Trophoblast cell (in vitro differentiated cells and primary cell): ENCODE data around the gene OGDHL.

ENCODE experiments used
- DNase-seq, 2 donors: peaks; one replicate each; pipeline ENCODE4 v3.0.0-alpha.2; 2016
- H2AFZ ChIP-seq: 2 replicates; pipeline ENCODE4 v1.6.1; 2013; ENCODE audit warnings: low read length, moderate library complexity, mild to moderate bottlenecking; ENCODE audit not compliant: insufficient read depth, poor library complexity
- H2AK5ac ChIP-seq: 2 replicates; pipeline ENCODE4 v1.6.1; 2013; ENCODE audit warnings: mild to moderate bottlenecking, low read length
- H2BK120ac ChIP-seq: 2 replicates; pipeline ENCODE4 v1.6.1; 2013; ENCODE audit warnings: low read length, mild to moderate bottlenecking, moderate library complexity; ENCODE audit not compliant: insufficient read depth, poor library complexity
- H2BK12ac ChIP-seq: 2 replicates; pipeline ENCODE4 v1.6.1; 2013; ENCODE audit warnings: mild to moderate bottlenecking, low read length, moderate library complexity
- H2BK5ac ChIP-seq: 2 replicates; pipeline ENCODE4 v1.6.1; 2013; ENCODE audit warnings: low read length, low read depth, moderate library complexity, mild to moderate bottlenecking; ENCODE audit not compliant: poor library complexity
- H3K14ac ChIP-seq: 2 replicates; pipeline ENCODE4 v1.6.1; 2013; ENCODE audit warnings: mild to moderate bottlenecking, low read length
- H3K18ac ChIP-seq: 2 replicates; pipeline ENCODE4 v1.6.1; 2013; ENCODE audit warnings: mild to moderate bottlenecking, low read length
- H3K23ac ChIP-seq: 2 replicates; pipeline ENCODE4 v1.6.1; 2013; ENCODE audit warnings: low read length
- H3K27ac ChIP-seq: 2 replicates; pipeline ENCODE4 v1.5.1; 2013; ENCODE audit warnings: low read depth, mild to moderate bottlenecking, inconsistent platforms, low read length, moderate library complexity
- H3K27me3 ChIP-seq: 2 replicates; pipeline ENCODE4 v1.6.1; 2013; ENCODE audit warnings: inconsistent platforms, mild to moderate bottlenecking, low read length, moderate library complexity; ENCODE audit not compliant: insufficient read depth
- H3K36me3 ChIP-seq, 2 experiments: 1 replicate in 1 of 2; 2 replicates in 1 of 2; pipeline ENCODE4 v1.6.1; 2013; ENCODE audit warnings: low read length in 2 of 2, mild to moderate bottlenecking in 2 of 2, moderate library complexity in 1 of 2; ENCODE audit not compliant: insufficient read depth in 2 of 2, control insufficient read depth in 1 of 2
- H3K4ac ChIP-seq: 2 replicates; pipeline ENCODE4 v1.6.1; 2013; ENCODE audit warnings: low read depth, mild to moderate bottlenecking, low read length, moderate library complexity
- H3K4me1 ChIP-seq, 2 experiments: 1 replicate in 1 of 2; 2 replicates in 1 of 2; pipeline ENCODE4 v1.6.1; 2013; ENCODE audit warnings: low read length in 2 of 2, mild to moderate bottlenecking in 2 of 2, moderate library complexity in 1 of 2; ENCODE audit not compliant: insufficient read depth in 2 of 2, control insufficient read depth in 1 of 2
- H3K4me2 ChIP-seq: 2 replicates; pipeline ENCODE4 v1.6.1; 2013; ENCODE audit warnings: inconsistent platforms, mild to moderate bottlenecking, low read length, moderate library complexity
- H3K4me3 ChIP-seq: 2 replicates; pipeline ENCODE4 v1.5.1; 2013; ENCODE audit warnings: mild to moderate bottlenecking, low read depth, low read length, inconsistent platforms
- H3K79me1 ChIP-seq: one replicate; pipeline ENCODE4 v1.6.1; 2013; ENCODE audit warnings: low read length
- H3K79me2 ChIP-seq: 2 replicates; pipeline ENCODE4 v1.6.1; 2013; ENCODE audit warnings: low read length, mild to moderate bottlenecking; ENCODE audit not compliant: control insufficient read depth, insufficient read depth, poor library complexity
- H3K9ac ChIP-seq: 2 replicates; pipeline ENCODE4 v1.6.1; 2013; ENCODE audit warnings: mild to moderate bottlenecking, low read length
- H3K9me3 ChIP-seq: 2 replicates; pipeline ENCODE4 v1.6.1; 2013; ENCODE audit warnings: low read depth, mild to moderate bottlenecking, control low read depth, inconsistent platforms, low read length; ENCODE audit not compliant: insufficient read depth
- H4K12ac ChIP-seq: 2 replicates; pipeline ENCODE4 v1.6.1; 2013; ENCODE audit warnings: low read depth, mild to moderate bottlenecking, low read length, moderate library complexity
- H4K8ac ChIP-seq: 2 replicates; pipeline ENCODE4 v1.6.1; 2013; ENCODE audit warnings: low read depth, mild to moderate bottlenecking, low read length, moderate library complexity
- H4K91ac ChIP-seq: one replicate; pipeline ENCODE4 v1.6.1; 2013; ENCODE audit warnings: low read depth, mild to moderate bottlenecking, low read length, moderate library complexity
- WGBS: extraction: QIAGEN DNeasy Blood & Tissue Kit; methylation state at CpG from one replicate; pipeline ENCODE4 v1.1.7; 2013; ENCODE audit warnings: missing lambda C conversion rate; ENCODE audit not compliant: insufficient read length, insufficient coverage; ENCODE audit errors: extremely low coverage; 5-methylcytosine and 5-hydroxymethylcytosine counted together

The OGDHL gene

DNA sequence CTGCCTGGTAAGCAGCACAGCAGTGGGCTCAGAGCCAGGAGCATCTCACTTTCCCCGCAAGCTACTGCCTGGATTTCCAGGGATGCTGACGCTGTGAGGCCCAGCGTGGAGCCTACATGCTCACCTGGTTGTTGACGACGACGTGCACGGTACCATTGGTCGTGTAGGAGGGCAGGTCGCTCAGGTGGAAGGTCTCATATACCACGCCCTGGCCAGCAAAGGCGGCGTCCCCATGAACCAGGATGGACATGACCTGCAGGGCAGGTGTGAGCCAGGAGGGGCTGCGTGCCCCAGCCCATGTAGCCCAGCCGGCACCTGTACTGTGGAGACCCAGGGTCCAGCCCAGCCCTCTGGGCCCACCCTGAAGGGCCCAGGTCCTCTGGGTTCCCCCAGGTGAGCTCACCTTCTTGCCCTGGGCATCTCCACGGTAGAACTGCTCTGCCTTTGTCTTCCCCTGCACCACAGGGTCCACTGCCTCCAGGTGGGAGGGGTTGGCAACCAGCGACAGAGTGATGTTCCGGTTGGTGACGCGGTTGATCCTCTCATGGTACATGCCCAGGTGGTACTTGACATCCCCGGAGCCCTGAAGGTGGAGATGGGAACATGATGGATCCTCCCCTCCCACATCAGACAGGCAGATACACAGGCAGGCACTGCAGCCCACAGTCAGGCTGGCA, 15.4 kb downstream of the OGDHL start:
- Histone ChIP-seq H3K23ac (no peak overlapping the region), H2BK120ac (no peak overlapping the region), H4K91ac (no peak overlapping the region), H3K79me2 (no peaks in the 10 kb centered on the region), H3K14ac (no peak overlapping the region), H3K79me1 (no peaks in the 10 kb centered on the region), H2AFZ (no peak overlapping the region), H2BK12ac (no peak overlapping the region), H3K27me3 (no peaks in the 10 kb centered on the region), H3K9ac (no peak overlapping the region), H4K12ac (no peak overlapping the region), H3K4me1 (no peaks in the 10 kb centered on the region), H3K4me3 (no peak overlapping the region), H3K4me2 (no peak overlapping the region), H2AK5ac (no peak overlapping the region), H2BK5ac (no peak overlapping the region), H3K18ac (no peak overlapping the region), H3K27ac (no peak overlapping the region), H3K4ac (no peak overlapping the region), H4K8ac (no peak overlapping the region), H3K9me3 (peaks cover 10% of the 10 kb centered on the region), H3K36me3 (peaks cover 21 to 51% of the 10 kb centered on the region in 2 experiments)
- no peak for DNase-seq
- WGBS = no CpG with 5 or more reads among the region's 20 CpGs

DNA sequence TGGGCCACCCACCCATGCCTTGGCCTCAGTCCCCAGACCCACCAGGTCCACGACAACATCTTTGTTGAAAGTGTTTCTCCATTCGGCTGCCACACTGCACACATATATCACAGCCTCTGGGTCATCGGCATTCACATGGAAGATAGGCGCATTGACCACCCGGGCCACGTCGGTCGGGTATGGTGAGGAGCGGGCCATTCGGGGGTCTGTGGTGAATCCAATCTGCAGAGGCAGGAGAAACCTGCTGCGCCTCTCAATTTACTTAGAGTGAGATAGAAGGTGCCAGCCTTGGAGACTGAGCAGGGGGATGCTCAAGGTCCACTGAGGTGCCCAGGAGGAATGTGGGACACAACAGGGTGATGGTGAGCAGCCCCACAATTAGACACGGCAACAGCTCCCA, 16.4 kb downstream of the OGDHL start:
- no peak overlapping the region for H3K4ac ChIP-seq
- H2AK5ac ChIP-seq = no peak overlapping the region
- no peak overlapping the region for H4K91ac ChIP-seq
- no peaks in the 10 kb centered on the region for H3K79me1 ChIP-seq
- no peak overlapping the region for H3K27ac ChIP-seq
- H3K18ac ChIP-seq = no peak overlapping the region
- no peak overlapping the region for H2BK5ac ChIP-seq
- no peak overlapping the region for H2AFZ ChIP-seq
- DNase-seq = no peak
- no peak overlapping the region for H3K4me2 ChIP-seq
- no peaks in the 10 kb centered on the region for H3K4me1 ChIP-seq
- no peak overlapping the region for H4K12ac ChIP-seq
- H3K9ac ChIP-seq = no peak overlapping the region
- no peaks in the 10 kb centered on the region for H3K79me2 ChIP-seq
- no peaks in the 10 kb centered on the region for H3K27me3 ChIP-seq
- H3K9me3 ChIP-seq = peaks cover 10% of the 10 kb centered on the region
- H3K36me3 ChIP-seq = peaks cover 19 to 48% of the 10 kb centered on the region in 2 experiments
- H3K4me3 ChIP-seq = no peak overlapping the region
- no peak overlapping the region for H2BK120ac ChIP-seq
- H2BK12ac ChIP-seq = no peak overlapping the region
- no CpG with 5 or more reads among the region's 12 CpGs for WGBS
- no peak overlapping the region for H3K14ac ChIP-seq
- no peak overlapping the region for H3K23ac ChIP-seq
- H4K8ac ChIP-seq = no peak overlapping the region

DNA sequence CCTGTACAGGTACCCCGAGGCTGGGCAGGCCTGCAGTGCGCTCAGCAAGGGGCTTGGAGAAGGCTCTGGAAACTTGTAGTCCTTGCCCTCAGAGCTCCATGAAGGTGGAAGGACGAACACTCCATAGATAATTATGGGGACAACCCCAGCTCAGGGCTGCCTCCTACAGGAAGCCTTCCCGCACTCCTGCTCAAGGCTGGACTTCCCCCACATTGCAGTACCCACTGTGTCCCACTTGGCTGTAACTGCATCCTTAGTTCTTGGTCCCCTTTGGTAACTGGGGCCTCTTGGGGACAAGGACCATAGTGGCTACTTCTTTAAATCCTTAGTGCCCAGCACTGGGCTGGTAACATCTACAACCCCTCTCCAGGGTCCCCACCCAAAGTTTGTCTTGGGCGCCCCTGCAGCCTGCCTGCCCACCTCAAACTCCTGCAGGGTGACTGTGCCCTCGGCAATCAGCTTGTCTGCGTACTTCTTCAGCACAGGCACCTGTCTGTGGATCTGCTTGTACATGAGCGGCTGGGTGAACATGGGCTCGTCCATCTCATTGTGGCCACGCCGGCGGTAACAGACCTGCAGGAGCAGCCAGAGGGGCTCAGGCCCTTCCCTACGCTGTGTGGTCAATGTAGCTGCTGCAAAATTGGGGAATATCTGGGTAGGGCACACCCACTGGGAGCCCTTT, 17.1 kb downstream of the OGDHL start:
- Histone ChIP-seq H4K8ac (no peak overlapping the region), H3K4me2 (no peak overlapping the region), H3K14ac (no peak overlapping the region), H3K27ac (no peak overlapping the region), H4K12ac (no peak overlapping the region), H3K79me1 (no peaks in the 10 kb centered on the region), H3K27me3 (no peaks in the 10 kb centered on the region), H3K4me1 (no peaks in the 10 kb centered on the region), H3K36me3 (peaks cover 19 to 41% of the 10 kb centered on the region in 2 experiments), H2AFZ (no peak overlapping the region), H2AK5ac (no peak overlapping the region), H2BK5ac (no peak overlapping the region), H3K9ac (no peak overlapping the region), H2BK120ac (no peak overlapping the region), H2BK12ac (no peak overlapping the region), H3K23ac (no peak overlapping the region), H3K4ac (no peak overlapping the region), H4K91ac (no peak overlapping the region), H3K9me3 (peaks cover 10% of the 10 kb centered on the region), H3K4me3 (no peak overlapping the region), H3K18ac (no peak overlapping the region), H3K79me2 (no peaks in the 10 kb centered on the region)
- WGBS = no CpG with 5 or more reads among the region's 13 CpGs
- DNase-seq = no peak

DNA sequence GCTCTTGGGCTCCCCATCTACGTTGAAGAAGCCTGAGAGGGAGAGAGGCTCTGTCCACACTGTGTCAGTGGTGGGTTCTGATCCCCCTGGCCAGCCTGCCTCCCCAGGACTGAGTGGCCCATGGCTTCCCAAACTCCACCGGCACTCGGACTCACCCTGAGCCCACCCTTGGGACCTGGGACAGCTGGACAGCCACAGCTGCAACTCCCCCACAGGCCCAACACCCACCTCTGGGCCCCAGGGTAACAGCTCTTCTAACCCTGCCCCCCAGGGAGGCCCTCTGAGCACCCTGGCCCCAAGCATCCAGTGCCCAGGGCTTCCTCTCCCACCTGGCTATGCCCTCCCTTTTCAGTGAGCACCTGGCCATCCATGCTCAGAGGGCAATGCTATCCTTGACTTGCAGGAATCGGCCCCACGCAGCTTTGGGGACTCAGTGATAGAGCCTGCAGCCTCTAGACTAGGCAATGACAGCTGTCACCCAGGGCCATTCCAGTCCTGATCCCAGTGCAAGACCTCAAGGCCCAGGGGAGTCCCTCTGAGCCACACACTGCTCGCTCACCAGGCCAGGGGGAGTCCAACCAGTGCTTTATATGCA, 17.9 kb downstream of the OGDHL start:
- no peak overlapping the region for H4K12ac ChIP-seq
- no peak overlapping the region for H2BK12ac ChIP-seq
- no peak for DNase-seq
- H3K23ac ChIP-seq = no peak overlapping the region
- peaks cover 19 to 38% of the 10 kb centered on the region in 2 experiments for H3K36me3 ChIP-seq
- no peak overlapping the region for H2BK120ac ChIP-seq
- no peak overlapping the region for H2BK5ac ChIP-seq
- WGBS = no CpG with 5 or more reads among the region's 6 CpGs
- no peak overlapping the region for H3K9ac ChIP-seq
- no peak overlapping the region for H4K91ac ChIP-seq
- H3K4me2 ChIP-seq = no peak overlapping the region
- no peak overlapping the region for H3K14ac ChIP-seq
- H3K4ac ChIP-seq = no peak overlapping the region
- no peak overlapping the region for H3K27ac ChIP-seq
- H3K18ac ChIP-seq = no peak overlapping the region
- no peaks in the 10 kb centered on the region for H3K79me2 ChIP-seq
- H3K27me3 ChIP-seq = no peaks in the 10 kb centered on the region
- H3K4me1 ChIP-seq = no peaks in the 10 kb centered on the region
- no peak overlapping the region for H2AK5ac ChIP-seq
- peaks cover 10% of the 10 kb centered on the region for H3K9me3 ChIP-seq
- no peak overlapping the region for H3K4me3 ChIP-seq
- no peak overlapping the region for H4K8ac ChIP-seq
- H3K79me1 ChIP-seq = no peaks in the 10 kb centered on the region
- no peak overlapping the region for H2AFZ ChIP-seq
